HepG2 (cell line): Measurements from ENCODE around the gene SERPINA3. TPM values are rescaled to one million over a fixed set of nuclear protein-coding genes. Genes with fewer than 3 reads are reported as not detected.

Experiments
- AGO1 ChIP-seq: fragments of 200-400 bp; formaldehyde crosslinking; IDR thresholded peaks from 2 replicates; pipeline ENCODE4 v1.6.1; 2017; ENCODE audit warnings: mild to moderate bottlenecking, low read depth, low read length, moderate library complexity; ENCODE audit not compliant: poor library complexity, severe bottlenecking
- CEBPB ChIP-seq: IDR thresholded peaks from 2 replicates; pipeline ENCODE4 v1.6.1; 2011; ENCODE audit warnings: low read depth, low read length, improper control_type of control experiment, borderline replicate concordance
- CHD2 ChIP-seq: IDR thresholded peaks from 2 replicates; pipeline ENCODE4 v1.6.1; 2011; ENCODE audit warnings: low read depth, low read length, improper control_type of control experiment
- GATAD1 ChIP-seq: IDR thresholded peaks from 2 replicates; pipeline ENCODE4 v1.6.1; 2016; ENCODE audit warnings: missing genetic modification reagents, missing compliant biosample characterization
- HBP1 ChIP-seq: IDR thresholded peaks from 2 replicates; pipeline ENCODE4 v1.6.1; 2016; ENCODE audit warnings: low read depth, control low read depth
- POLR2AphosphoS5 ChIP-seq: IDR thresholded peaks from 2 replicates; pipeline ENCODE4 v1.6.1; 2012; ENCODE audit warnings: low read depth, low read length
- POLR2G ChIP-seq: fragments of 200-400 bp; formaldehyde crosslinking; IDR thresholded peaks from 2 replicates; pipeline ENCODE4 v1.6.1; 2018; ENCODE audit warnings: mild to moderate bottlenecking, low read depth, low read length, moderate library complexity
- PRPF4 ChIP-seq: fragments of 200-400 bp; formaldehyde crosslinking; IDR thresholded peaks from 2 replicates; pipeline ENCODE4 v1.6.1; 2016; ENCODE audit warnings: low read length, low read depth; ENCODE audit not compliant: poor library complexity, severe bottlenecking
- RBM22 ChIP-seq: fragments of 200-400 bp; formaldehyde crosslinking; optimal IDR thresholded peaks from 2 replicates; pipeline ENCODE3; 2017; ENCODE audit warnings: mild to moderate bottlenecking, low read length, moderate library complexity
- SAFB2 ChIP-seq: sonication (generic); formaldehyde crosslinking; IDR thresholded peaks from 2 replicates; pipeline ENCODE4 v1.5.1; 2020; ENCODE audit warnings: missing genetic modification reagents, low read depth, mild to moderate bottlenecking, borderline replicate concordance
- SSRP1 ChIP-seq: IDR thresholded peaks from 2 replicates; pipeline ENCODE4 v1.6.1; 2016; ENCODE audit warnings: control low read depth
- SYNCRIP ChIP-seq: fragments of 200-400 bp; formaldehyde crosslinking; IDR thresholded peaks from 2 replicates; pipeline ENCODE4 v1.6.1; 2018; ENCODE audit warnings: mild to moderate bottlenecking, low read depth, low read length; ENCODE audit not compliant: insufficient read depth
- ZBTB20 ChIP-seq: sonication (generic); formaldehyde crosslinking; IDR thresholded peaks from 2 replicates; pipeline ENCODE4 v1.8.1; 2023; ENCODE audit warnings: missing genetic modification reagents, low read depth, mild to moderate bottlenecking, borderline replicate concordance
- ZFY ChIP-seq: sonication (generic); formaldehyde crosslinking; IDR thresholded peaks from 2 replicates; pipeline ENCODE4 v1.4.0; 2020; ENCODE audit warnings: missing genetic modification reagents
- ZFYVE20 ChIP-seq: sonication (generic); formaldehyde crosslinking; IDR thresholded peaks from 2 replicates; pipeline ENCODE4 v1.8.0; 2023; ENCODE audit warnings: low read depth, mild to moderate bottlenecking, moderate library complexity, missing genetic modification reagents, borderline replicate concordance
- ZNF12 ChIP-seq: sonication (generic); formaldehyde crosslinking; IDR thresholded peaks from 2 replicates; pipeline ENCODE4 v1.5.0; 2020; ENCODE audit warnings: missing genetic modification reagents
- ZNF142 ChIP-seq: sonication (generic); formaldehyde crosslinking; IDR thresholded peaks from 2 replicates; pipeline ENCODE4 v1.4.0; 2020; ENCODE audit warnings: missing genetic modification reagents
- ZNF569 ChIP-seq: sonication (generic); formaldehyde crosslinking; IDR thresholded peaks from 2 replicates; pipeline ENCODE4 v1.5.0; 2020; ENCODE audit warnings: mild to moderate bottlenecking, missing genetic modification reagents, moderate library complexity, borderline replicate concordance
- ZNF615 ChIP-seq: sonication (generic); formaldehyde crosslinking; IDR thresholded peaks from 2 replicates; pipeline ENCODE4 v1.5.0; 2020; ENCODE audit warnings: mild to moderate bottlenecking, missing genetic modification reagents, borderline replicate concordance
- ZNF775 ChIP-seq: sonication (generic); formaldehyde crosslinking; IDR thresholded peaks from 2 replicates; pipeline ENCODE4 v1.4.0; 2020; ENCODE audit warnings: missing genetic modification reagents, mild to moderate bottlenecking, moderate library complexity, borderline replicate concordance
- polyA plus RNA-seq, 8 experiments: library from polyadenylated mRNA; depleted of rRNA in 3 of 8; stranded (reverse) in 7 of 8; unstranded in 1 of 8; fragments of >200 nt; fragmentation: Illumina TruSeq in 4 of 8; extraction: Trizol in 4 of 8; gene quantifications; 2 replicates each; pipeline versions ENCODE4 v1.2.1 to v1.2.3, GENCODE V29; 2011 to 2016; ENCODE audit warnings: low read depth in 4 of 8, missing spikeins in 1 of 8, mixed read lengths in 1 of 8; ENCODE audit not compliant: insufficient read depth in 1 of 8
- total RNA-seq, 5 experiments: library from RNA; depleted of rRNA; stranded (reverse); fragments of >200 nt; fragmentation: Illumina TruSeq; extraction: Trizol; gene quantifications; 2 replicates each; pipeline ENCODE4 v1.2.3, GENCODE V29; 2016; ENCODE audit warnings: low read depth in 1 of 5
- TF ChIP-seq, protein P1 (sequence below): sonication (generic); formaldehyde crosslinking; IDR thresholded peaks from 2 replicates; pipeline ENCODE4 v1.8.0; 2023; ENCODE audit warnings: mild to moderate bottlenecking, missing genetic modification reagents

The SERPINA3 gene
- total and polyA plus RNA-seq, 2 of the 13 experiments (the other 11 are each of a cell fraction or from before 2014, with no cell fraction given): 825 to 2,200 TPM

DNA sequence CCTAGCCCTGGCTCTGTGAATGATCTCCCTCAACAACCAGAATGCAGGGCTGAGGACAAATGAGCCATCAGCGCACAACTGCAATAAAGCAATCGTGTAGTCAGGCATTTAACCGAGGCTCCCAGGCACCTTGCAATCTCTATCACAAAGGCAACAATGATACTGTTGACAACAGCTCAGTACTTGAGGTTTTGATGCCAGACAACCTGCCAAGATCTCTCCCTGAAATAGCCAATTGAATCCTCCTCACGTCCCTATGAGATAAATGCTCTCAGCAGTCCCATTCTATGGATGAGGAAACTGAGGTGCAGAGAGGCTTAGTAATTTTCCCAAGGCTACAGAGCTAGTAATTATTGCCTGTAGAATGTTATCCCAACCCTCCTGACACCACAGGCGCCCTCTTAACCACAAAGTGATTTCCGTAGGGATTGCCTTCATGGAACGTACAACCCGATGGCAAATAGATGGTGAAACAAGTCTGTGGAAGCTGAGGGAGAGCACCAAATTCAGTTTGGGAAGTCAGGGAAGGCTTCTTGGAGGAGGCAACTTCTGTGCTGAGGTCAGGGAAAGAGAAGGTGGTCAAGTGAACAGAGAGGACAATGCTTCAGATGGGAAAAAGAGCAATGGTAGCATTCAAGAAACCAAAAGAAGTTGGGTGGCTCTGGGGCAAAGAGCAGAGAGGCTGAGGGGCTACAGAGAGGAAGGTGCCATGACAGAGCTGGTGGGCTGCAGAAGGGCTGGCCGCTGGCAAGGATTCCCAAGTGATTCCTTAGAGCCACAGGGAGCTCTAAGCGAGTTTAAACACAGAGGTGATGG is 12.6 kb downstream of the SERPINA3 start (continued):
- TF ChIP-seq HBP1 (CRISPR knock-in tag): no peak
- 0 out of 2 replicates have a peak, but pooled peaks have one; percentile 32 for TF ChIP-seq ZNF142
- no peak for TF ChIP-seq CEBPB
- peak; percentile 32 for TF ChIP-seq PRPF4
- TF ChIP-seq SAFB2 (CRISPR knock-in tag): no peak
- no peak for TF ChIP-seq SYNCRIP
- TF ChIP-seq ZFY (CRISPR knock-in tag): 0 out of 2 replicates have a peak, but pooled peaks have one; percentile 16
- TF ChIP-seq CHD2: peak; percentile 5; the same call in 1 of the 2 replicates
- no peak for TF ChIP-seq GATAD1 (CRISPR knock-in tag)
- peak; percentile 98 for TF ChIP-seq RBM22
- peak; percentile 86 for TF ChIP-seq AGO1
- peak; percentile 99 for TF ChIP-seq SSRP1 (CRISPR knock-in tag)
- peak; percentile 56 for TF ChIP-seq POLR2AphosphoS5
- TF ChIP-seq ZNF12 (CRISPR knock-in tag): peak; percentile 9; the same call in 1 of the 2 replicates
- no peak for TF ChIP-seq ZNF569 (CRISPR knock-in tag)
- TF ChIP-seq POLR2G: peak; percentile 83
- TF ChIP-seq, protein P1, sequence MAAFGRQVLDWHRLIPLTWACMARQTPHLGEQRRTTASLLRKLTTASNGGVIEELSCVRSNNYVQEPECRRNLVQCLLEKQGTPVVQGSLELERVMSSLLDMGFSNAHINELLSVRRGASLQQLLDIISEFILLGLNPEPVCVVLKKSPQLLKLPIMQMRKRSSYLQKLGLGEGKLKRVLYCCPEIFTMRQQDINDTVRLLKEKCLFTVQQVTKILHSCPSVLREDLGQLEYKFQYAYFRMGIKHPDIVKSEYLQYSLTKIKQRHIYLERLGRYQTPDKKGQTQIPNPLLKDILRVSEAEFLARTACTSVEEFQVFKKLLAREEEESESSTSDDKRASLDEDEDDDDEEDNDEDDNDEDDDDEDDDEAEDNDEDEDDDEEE (CRISPR knock-in tag): no peak
- TF ChIP-seq ZNF775 (CRISPR knock-in tag): no peak
- TF ChIP-seq ZNF615 (CRISPR knock-in tag): peak; percentile 30; the same call in 1 of the 2 replicates
- no peak for TF ChIP-seq ZFYVE20 (CRISPR knock-in tag)
- no peak for TF ChIP-seq ZBTB20 (CRISPR knock-in tag)
